HepG2 (cell line): Measurements from ENCODE around the gene FTL. TPM values are rescaled to one million over a fixed set of nuclear protein-coding genes. Genes with fewer than 3 reads are reported as not detected.
A peak's percentile ranks its signal among the peaks of the same experiment; 100 is the strongest.

Experiments used
- HNRNPH1 ChIP-seq: fragments of 200-400 bp; formaldehyde crosslinking; optimal IDR thresholded peaks from 2 replicates; pipeline ENCODE3; 2017; ENCODE audit warnings: mild to moderate bottlenecking, low read depth, low read length
- TAF1 ChIP-seq: sonication (generic); formaldehyde crosslinking; IDR thresholded peaks from 2 replicates; pipeline ENCODE4 v1.4.0; 2020; ENCODE audit warnings: missing genetic modification reagents
- THAP11 ChIP-seq: IDR thresholded peaks from 2 replicates; pipeline ENCODE4 v1.6.1; 2016; ENCODE audit warnings: missing biosample characterization, missing genetic modification reagents
- YEATS2 ChIP-seq: sonication (generic); formaldehyde crosslinking; IDR thresholded peaks from 2 replicates; pipeline ENCODE4 v1.4.0; 2020; ENCODE audit warnings: missing genetic modification reagents, borderline replicate concordance
- ZBTB21 ChIP-seq: sonication (generic); formaldehyde crosslinking; IDR thresholded peaks from 2 replicates; pipeline ENCODE4 v1.4.0; 2020; ENCODE audit warnings: missing genetic modification reagents
- ZFP41 ChIP-seq: sonication (generic); formaldehyde crosslinking; IDR thresholded peaks from 2 replicates; pipeline ENCODE4 v1.4.0; 2020; ENCODE audit warnings: mild to moderate bottlenecking, missing genetic modification reagents, borderline replicate concordance
- ZFP90 ChIP-seq: sonication (generic); formaldehyde crosslinking; IDR thresholded peaks from 2 replicates; pipeline ENCODE4 v1.8.0; 2022; ENCODE audit warnings: missing genetic modification reagents, mild to moderate bottlenecking, inconsistent platforms, borderline replicate concordance
- ZFY ChIP-seq: sonication (generic); formaldehyde crosslinking; IDR thresholded peaks from 2 replicates; pipeline ENCODE4 v1.4.0; 2020; ENCODE audit warnings: missing genetic modification reagents
- ZKSCAN5 ChIP-seq: sonication (generic); formaldehyde crosslinking; IDR thresholded peaks from 2 replicates; pipeline ENCODE4 v1.5.1; 2020; ENCODE audit warnings: mild to moderate bottlenecking, missing genetic modification reagents
- ZNF383 ChIP-seq: sonication (generic); formaldehyde crosslinking; IDR thresholded peaks from 2 replicates; pipeline ENCODE4 v1.4.0; 2020; ENCODE audit warnings: missing genetic modification reagents, mild to moderate bottlenecking, borderline replicate concordance
- ZNF572 ChIP-seq: sonication (generic); formaldehyde crosslinking; IDR thresholded peaks from 2 replicates; pipeline ENCODE4 v1.5.1; 2020; ENCODE audit warnings: mild to moderate bottlenecking, missing genetic modification reagents
- ZNF597 ChIP-seq: sonication (generic); formaldehyde crosslinking; IDR thresholded peaks from 2 replicates; pipeline ENCODE4 v1.5.0; 2020; ENCODE audit warnings: missing genetic modification reagents
- ZNF777 ChIP-seq: sonication (generic); formaldehyde crosslinking; IDR thresholded peaks from 2 replicates; pipeline ENCODE4 v1.4.0; 2020; ENCODE audit warnings: missing genetic modification reagents
- ZSCAN12 ChIP-seq: sonication (generic); formaldehyde crosslinking; IDR thresholded peaks from 2 replicates; pipeline ENCODE4 v1.9.0; 2021; ENCODE audit warnings: mild to moderate bottlenecking, missing genetic modification reagents
- polyA plus RNA-seq, 8 experiments: library from polyadenylated mRNA; depleted of rRNA in 3 of 8; stranded (reverse) in 7 of 8; unstranded in 1 of 8; fragments of >200 nt; fragmentation: Illumina TruSeq in 4 of 8; extraction: Trizol in 4 of 8; gene quantifications; 2 replicates each; pipeline versions ENCODE4 v1.2.1 to v1.2.3, GENCODE V29; 2011 to 2016; ENCODE audit warnings: low read depth in 4 of 8, missing spikeins in 1 of 8, mixed read lengths in 1 of 8; ENCODE audit not compliant: insufficient read depth in 1 of 8
- total RNA-seq, 5 experiments: library from RNA; depleted of rRNA; stranded (reverse); fragments of >200 nt; fragmentation: Illumina TruSeq; extraction: Trizol; gene quantifications; 2 replicates each; pipeline ENCODE4 v1.2.3, GENCODE V29; 2016; ENCODE audit warnings: low read depth in 1 of 5
- TF ChIP-seq, protein P1 (sequence below): sonication (generic); formaldehyde crosslinking; IDR thresholded peaks from 2 replicates; pipeline ENCODE4 v1.9.0; 2021; ENCODE audit warnings: missing genetic modification reagents, borderline replicate concordance
- TF ChIP-seq, protein P2 (sequence below): sonication (generic); formaldehyde crosslinking; IDR thresholded peaks from 2 replicates; pipeline ENCODE4 v1.4.0; 2020; ENCODE audit warnings: missing genetic modification reagents
- TF ChIP-seq, protein P3 (sequence below): sonication (generic); formaldehyde crosslinking; IDR thresholded peaks from 2 replicates; pipeline ENCODE4 v1.9.0; 2022; ENCODE audit warnings: missing genetic modification reagents, mild to moderate bottlenecking, borderline replicate concordance
- TF ChIP-seq, protein P4 (sequence below): IDR thresholded peaks from 2 replicates; pipeline ENCODE4 v1.6.1; 2016; ENCODE audit warnings: mild to moderate bottlenecking, missing biosample characterization, missing genetic modification reagents

Gene FTL
- total and polyA plus RNA-seq, 2 of the 13 experiments (the other 11 are each of a cell fraction or from before 2014, with no cell fraction given), result 2,721 to 8,800 TPM

GRCh38 chr19:48954595-48955307 is 10.4 kb upstream of the FTL start, which contains the start of gene BAX (continued):
- TF ChIP-seq ZFP41 (CRISPR knock-in tag) (peak; percentile 70; the same call in 1 of the 2 replicates), ZFP90 (CRISPR knock-in tag) (peak; percentile 66), ZNF597 (no peak), THAP11 (CRISPR knock-in tag) (peak; percentile 90), TAF1 (CRISPR knock-in tag) (peak; percentile 83), ZBTB21 (0 out of 2 replicates have a peak, but pooled peaks have one; percentile 13), ZNF777 (CRISPR knock-in tag) (peak; percentile 97), ZKSCAN5 (CRISPR knock-in tag) (no peak), ZNF572 (CRISPR knock-in tag) (no peak), ZSCAN12 (peak; percentile 50; the same call in 1 of the 2 replicates), ZFY (CRISPR knock-in tag) (peak; percentile 66), YEATS2 (CRISPR knock-in tag) (peak; percentile 63; the same call in 1 of the 2 replicates), ZNF383 (CRISPR knock-in tag) (no peak), HNRNPH1 (no peak)
- TF ChIP-seq, protein P1, sequence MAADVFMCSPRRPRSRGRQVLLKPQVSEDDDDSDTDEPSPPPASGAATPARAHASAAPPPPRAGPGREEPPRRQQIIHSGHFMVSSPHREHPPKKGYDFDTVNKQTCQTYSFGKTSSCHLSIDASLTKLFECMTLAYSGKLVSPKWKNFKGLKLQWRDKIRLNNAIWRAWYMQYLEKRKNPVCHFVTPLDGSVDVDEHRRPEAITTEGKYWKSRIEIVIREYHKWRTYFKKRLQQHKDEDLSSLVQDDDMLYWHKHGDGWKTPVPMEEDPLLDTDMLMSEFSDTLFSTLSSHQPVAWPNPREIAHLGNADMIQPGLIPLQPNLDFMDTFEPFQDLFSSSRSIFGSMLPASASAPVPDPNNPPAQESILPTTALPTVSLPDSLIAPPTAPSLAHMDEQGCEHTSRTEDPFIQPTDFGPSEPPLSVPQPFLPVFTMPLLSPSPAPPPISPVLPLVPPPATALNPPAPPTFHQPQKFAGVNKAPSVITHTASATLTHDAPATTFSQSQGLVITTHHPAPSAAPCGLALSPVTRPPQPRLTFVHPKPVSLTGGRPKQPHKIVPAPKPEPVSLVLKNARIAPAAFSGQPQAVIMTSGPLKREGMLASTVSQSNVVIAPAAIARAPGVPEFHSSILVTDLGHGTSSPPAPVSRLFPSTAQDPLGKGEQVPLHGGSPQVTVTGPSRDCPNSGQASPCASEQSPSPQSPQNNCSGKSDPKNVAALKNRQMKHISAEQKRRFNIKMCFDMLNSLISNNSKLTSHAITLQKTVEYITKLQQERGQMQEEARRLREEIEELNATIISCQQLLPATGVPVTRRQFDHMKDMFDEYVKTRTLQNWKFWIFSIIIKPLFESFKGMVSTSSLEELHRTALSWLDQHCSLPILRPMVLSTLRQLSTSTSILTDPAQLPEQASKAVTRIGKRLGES (CRISPR knock-in tag), result no peak
- TF ChIP-seq, protein P2, sequence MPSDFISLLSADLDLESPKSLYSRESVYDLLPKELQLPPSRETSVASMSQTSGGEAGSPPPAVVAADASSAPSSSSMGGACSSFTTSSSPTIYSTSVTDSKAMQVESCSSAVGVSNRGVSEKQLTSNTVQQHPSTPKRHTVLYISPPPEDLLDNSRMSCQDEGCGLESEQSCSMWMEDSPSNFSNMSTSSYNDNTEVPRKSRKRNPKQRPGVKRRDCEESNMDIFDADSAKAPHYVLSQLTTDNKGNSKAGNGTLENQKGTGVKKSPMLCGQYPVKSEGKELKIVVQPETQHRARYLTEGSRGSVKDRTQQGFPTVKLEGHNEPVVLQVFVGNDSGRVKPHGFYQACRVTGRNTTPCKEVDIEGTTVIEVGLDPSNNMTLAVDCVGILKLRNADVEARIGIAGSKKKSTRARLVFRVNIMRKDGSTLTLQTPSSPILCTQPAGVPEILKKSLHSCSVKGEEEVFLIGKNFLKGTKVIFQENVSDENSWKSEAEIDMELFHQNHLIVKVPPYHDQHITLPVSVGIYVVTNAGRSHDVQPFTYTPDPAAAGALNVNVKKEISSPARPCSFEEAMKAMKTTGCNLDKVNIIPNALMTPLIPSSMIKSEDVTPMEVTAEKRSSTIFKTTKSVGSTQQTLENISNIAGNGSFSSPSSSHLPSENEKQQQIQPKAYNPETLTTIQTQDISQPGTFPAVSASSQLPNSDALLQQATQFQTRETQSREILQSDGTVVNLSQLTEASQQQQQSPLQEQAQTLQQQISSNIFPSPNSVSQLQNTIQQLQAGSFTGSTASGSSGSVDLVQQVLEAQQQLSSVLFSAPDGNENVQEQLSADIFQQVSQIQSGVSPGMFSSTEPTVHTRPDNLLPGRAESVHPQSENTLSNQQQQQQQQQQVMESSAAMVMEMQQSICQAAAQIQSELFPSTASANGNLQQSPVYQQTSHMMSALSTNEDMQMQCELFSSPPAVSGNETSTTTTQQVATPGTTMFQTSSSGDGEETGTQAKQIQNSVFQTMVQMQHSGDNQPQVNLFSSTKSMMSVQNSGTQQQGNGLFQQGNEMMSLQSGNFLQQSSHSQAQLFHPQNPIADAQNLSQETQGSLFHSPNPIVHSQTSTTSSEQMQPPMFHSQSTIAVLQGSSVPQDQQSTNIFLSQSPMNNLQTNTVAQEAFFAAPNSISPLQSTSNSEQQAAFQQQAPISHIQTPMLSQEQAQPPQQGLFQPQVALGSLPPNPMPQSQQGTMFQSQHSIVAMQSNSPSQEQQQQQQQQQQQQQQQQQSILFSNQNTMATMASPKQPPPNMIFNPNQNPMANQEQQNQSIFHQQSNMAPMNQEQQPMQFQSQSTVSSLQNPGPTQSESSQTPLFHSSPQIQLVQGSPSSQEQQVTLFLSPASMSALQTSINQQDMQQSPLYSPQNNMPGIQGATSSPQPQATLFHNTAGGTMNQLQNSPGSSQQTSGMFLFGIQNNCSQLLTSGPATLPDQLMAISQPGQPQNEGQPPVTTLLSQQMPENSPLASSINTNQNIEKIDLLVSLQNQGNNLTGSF (CRISPR knock-in tag), result peak; percentile 71; the same call in 1 of the 2 replicates
- TF ChIP-seq, protein P3, sequence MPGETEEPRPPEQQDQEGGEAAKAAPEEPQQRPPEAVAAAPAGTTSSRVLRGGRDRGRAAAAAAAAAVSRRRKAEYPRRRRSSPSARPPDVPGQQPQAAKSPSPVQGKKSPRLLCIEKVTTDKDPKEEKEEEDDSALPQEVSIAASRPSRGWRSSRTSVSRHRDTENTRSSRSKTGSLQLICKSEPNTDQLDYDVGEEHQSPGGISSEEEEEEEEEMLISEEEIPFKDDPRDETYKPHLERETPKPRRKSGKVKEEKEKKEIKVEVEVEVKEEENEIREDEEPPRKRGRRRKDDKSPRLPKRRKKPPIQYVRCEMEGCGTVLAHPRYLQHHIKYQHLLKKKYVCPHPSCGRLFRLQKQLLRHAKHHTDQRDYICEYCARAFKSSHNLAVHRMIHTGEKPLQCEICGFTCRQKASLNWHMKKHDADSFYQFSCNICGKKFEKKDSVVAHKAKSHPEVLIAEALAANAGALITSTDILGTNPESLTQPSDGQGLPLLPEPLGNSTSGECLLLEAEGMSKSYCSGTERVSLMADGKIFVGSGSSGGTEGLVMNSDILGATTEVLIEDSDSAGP, result peak; percentile 73
- TF ChIP-seq, protein P4, sequence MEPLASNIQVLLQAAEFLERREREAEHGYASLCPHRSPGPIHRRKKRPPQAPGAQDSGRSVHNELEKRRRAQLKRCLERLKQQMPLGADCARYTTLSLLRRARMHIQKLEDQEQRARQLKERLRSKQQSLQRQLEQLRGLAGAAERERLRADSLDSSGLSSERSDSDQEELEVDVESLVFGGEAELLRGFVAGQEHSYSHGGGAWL, result peak; percentile 53; the same call in 1 of the 2 replicates
